GM12864 (cell line): ENCODE data around the gene CLIC3.

Source experiments
- DNase-seq: peaks from one replicate; pipeline ENCODE4 v3.0.0-alpha.2; 2011; ENCODE audit warnings: low read depth
- H3K4me3 ChIP-seq: 2 replicates; pipeline ENCODE4 v1.5.1; 2011; ENCODE audit warnings: mild to moderate bottlenecking, low read depth, low read length, control low read depth
- CTCF ChIP-seq: IDR thresholded peaks from 2 replicates; pipeline ENCODE4 v1.5.1; 2011; ENCODE audit warnings: low read depth, mild to moderate bottlenecking, moderate library complexity, low read length, control low read depth, inconsistent platforms; ENCODE audit errors: missing control alignments

Gene CLIC3

GRCh38 chr9:136954270-136955083 lies 41.9 kb downstream of the CLIC3 start:
- no peak for DNase-seq
- H3K4me3 ChIP-seq = no peak overlapping the region
- no peak for TF ChIP-seq CTCF

- no peak for TF ChIP-seq CTCF
- H3K4me3 ChIP-seq = no peak overlapping the region
- DNase-seq = no peak
These were observed 42.5 kb downstream of the CLIC3 start for GRCh38 chr9:136953771-136954269.

GRCh38 chr9:136952876-136953770 lies 43.2 kb downstream of the CLIC3 start:
- H3K4me3 ChIP-seq = no peak overlapping the region
- TF ChIP-seq CTCF = no peak
- no peak for DNase-seq

- TF ChIP-seq CTCF = no peak
- DNase-seq = no peak
- H3K4me3 ChIP-seq = no peak overlapping the region
These were observed 44.0 kb downstream of the CLIC3 start for GRCh38 chr9:136952321-136952850.

- no peak for TF ChIP-seq CTCF
- no peak for DNase-seq
- no peak within 1 kb of the TSS for H3K4me3 ChIP-seq
These were observed 44.6 kb downstream of the CLIC3 start, which contains the start of gene LCN12 for GRCh38 chr9:136951541-136952320. Gene LCN12 (plus strand): TSS chr9:136952273. CDS start chr9:136952328, 55 bp downstream.

- no peak for TF ChIP-seq CTCF
- H3K4me3 ChIP-seq = peak overlapping the region; percentile 55; the same call in 1 of the 2 replicates
- DNase-seq = no peak
These were observed 45.6 kb downstream of the CLIC3 start for GRCh38 chr9:136950656-136951276.
